ENCODE results near the gene AGMO.

The AGMO gene

DNA sequence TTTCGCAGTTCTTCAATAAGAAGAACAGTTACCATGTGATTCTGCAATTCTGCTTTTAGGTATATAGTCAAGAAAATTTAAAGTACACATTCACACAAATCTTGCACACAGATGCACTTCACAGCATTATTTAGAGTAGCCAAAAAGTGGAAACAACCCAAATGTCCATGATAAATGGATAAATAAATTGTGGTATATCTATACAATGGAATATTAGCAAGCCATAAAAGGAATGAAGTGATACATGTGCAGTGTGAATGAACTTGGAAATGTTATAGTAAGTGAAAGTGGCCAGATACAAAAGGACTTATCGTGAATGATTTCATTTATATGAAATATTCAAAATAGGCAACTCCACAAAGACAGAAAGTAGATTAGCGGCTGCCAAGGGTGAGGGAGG, 109.1 kb downstream of the AGMO start:
- DNase-seq, result no peak

DNA sequence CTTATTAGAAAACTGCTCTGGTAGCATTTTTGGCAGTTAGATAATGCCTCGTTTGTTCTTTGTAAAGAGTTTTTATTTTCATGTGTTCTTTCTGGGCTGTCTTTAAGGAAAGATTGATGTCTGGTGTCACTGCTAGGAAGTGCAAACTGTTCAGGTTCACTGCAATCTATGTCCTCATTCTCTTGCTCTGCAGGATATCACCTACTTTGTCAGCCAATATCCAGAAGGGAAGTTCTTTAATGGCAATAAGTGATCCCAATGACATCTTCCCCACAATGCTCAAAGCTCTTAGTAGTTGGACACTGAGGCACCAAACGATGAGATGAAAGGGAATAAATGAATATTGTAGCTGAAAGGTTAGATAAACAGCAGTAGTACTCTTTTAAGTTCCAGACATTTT, 115.1 kb downstream of the AGMO start:
- DNase-seq, result no peak

DNA sequence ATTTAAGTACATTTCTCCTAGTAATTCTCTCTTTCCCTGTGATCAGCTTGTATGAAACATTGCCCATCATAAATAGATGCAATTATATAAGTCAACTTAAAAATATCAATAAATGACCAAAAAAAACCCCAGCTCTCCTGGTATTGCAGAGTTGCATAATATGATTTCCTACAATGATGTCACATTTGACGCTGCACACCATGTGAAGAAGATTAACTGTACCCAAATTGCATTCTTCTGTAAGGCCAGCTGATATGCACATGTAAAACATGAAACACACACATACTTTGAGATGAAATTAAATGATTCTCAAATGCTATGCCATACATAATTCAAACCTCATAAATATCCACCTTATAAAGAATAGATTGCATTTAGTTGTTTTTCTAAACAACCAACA, 115.5 kb downstream of the AGMO start:
- DNase-seq, result no peak

DNA sequence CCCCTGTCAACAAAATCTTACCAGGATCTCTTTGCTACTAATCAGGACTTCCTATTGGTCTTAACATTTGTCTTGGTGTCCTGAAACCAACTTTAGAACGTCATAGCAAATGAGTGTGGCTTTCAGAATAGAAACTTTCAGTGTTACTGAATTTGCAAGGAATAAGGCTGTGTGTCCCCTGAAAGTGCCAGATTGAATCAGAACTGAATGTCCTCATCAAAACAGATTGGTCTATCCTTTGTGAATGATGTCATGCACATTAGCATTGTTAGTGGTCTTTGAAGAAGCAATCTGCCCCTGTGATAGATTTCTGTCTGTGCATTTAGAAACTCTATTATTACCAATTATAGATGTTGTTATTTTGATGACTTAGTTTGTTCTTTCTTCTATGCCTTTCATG, 119.9 kb downstream of the AGMO start:
- DNase-seq, result no peak

DNA sequence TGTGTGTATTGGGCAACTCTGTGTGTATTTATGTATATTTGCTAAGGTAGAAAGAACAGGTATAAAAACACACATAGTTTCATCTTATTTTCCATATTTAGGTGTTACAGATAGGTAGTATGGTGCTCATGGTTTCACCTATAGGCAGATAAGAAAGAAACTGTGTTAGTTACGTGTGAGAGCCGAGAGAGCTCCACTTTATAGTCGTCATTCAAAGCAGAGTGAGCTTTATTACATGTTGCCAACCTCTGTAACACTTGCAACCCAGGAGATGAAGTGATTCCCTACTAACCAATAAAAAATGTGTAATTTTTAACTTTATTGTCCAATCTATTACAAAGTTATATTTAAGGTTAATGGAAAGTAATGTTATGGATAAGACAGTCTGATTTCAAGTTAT, 121.3 kb downstream of the AGMO start:
- DNase-seq, result no peak

DNA sequence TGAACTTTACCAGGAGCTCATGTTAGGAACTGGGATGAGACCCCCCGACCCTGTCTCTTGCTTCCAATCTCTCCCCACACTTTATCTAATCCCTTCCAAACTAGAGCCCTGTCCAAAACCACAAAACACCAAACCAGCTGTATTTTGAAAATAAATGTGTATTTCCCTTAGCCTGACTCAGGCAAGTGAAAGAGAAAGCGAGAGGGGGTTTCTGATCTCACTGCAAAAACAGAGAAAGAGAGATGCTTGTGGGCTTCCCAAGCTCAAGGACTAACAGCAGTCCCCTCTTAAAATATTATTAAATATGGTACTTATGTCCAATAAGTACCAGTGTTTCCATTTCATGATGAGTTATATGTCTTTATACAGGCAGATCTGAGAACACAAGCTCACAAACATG, 122.0 kb downstream of the AGMO start:
- no peak for DNase-seq

DNA sequence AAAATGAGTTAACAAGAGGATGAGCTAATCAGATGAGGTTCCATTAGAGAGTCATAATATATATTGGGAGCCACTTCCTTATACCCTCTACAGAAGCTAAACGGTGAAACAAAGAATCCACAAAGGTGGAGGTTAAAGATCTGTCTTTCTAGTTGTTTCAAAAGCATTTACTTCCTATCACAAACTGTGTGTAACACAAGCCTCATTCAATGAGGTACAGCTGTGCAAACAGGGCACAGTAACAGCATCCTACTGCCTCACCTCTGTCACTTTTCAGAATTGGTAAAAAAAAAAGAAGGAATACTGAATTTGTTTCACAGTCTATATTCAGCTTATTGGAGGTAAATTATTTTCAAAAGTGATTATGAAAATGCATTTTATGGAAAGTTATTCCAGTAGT, 128.7 kb downstream of the AGMO start:
- DNase-seq, result no peak

DNA sequence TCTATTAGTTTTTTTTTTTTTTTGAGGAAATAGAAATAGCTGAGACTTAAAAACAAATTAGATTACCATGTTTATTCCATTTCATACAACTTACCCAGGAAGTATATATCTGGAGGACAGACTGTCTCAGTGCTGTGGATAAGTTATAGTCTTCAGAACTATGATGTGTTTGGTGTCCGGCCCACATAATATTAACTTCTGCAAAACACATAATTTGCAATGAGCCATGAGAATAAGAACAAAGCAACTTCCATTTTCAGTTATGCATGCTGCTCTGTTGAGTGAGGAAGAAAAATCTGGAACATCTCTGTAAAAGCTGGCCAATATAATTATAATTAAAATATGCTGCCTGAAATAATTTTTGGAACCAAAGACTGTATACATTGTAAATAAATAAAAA, 130.9 kb downstream of the AGMO start:
- DNase-seq, result no peak

DNA sequence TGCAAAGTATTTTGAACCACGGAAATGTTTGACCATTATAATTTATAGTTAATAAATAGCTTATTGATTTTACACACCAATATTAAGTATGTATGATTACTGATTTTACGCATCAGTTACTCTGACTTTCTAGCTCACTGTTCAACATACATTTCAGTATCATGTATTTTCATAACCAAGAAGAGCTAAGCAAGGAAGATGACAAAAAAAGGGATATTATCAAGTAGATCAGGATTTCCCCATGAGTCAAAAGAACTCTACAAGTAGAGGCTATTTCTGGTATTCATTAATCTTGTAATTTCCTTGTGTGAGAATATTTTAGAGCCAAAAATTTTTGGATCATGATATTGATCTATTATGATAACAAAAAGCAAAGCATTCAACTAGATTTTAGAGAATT, 131.6 kb downstream of the AGMO start:
- no peak for DNase-seq

DNA sequence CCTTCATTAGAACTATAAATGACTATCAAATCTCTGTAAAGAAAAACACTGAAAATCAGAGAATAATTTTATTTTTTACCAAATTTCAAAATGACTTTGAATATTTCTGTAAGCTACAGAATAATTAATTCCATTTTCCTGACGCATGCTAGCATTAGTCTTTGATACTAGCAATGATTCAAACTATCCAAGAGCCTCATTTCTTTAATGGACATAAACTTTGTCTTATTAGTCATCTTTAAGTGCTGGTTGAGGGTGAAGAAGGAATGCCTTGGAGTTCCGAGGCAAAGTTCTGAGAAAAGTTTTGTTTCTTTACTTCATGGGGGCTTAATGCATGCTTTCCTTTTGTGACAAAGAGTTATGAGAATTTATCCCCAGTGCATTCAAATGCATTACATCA, 137.3 kb downstream of the AGMO start:
- no peak for DNase-seq

DNA sequence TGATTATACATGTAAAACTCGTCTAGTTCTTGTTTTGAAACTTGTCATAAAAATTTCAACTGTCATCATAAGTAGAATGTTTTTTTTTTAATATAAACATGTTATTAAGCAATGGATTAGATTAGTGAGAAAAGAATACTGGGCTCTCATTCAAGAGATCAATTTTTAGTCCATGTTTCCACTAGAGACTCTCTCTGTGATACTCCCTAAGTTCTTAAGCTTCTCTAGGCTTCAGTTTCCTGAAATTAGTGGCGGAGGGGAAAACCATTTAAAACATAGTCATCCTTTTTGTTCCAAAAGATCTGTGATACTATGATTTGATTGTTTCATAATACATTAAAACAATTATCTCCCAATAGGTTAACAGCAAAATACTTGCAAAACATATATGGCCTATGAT, 142.2 kb downstream of the AGMO start:
- DNase-seq, result no peak

DNA sequence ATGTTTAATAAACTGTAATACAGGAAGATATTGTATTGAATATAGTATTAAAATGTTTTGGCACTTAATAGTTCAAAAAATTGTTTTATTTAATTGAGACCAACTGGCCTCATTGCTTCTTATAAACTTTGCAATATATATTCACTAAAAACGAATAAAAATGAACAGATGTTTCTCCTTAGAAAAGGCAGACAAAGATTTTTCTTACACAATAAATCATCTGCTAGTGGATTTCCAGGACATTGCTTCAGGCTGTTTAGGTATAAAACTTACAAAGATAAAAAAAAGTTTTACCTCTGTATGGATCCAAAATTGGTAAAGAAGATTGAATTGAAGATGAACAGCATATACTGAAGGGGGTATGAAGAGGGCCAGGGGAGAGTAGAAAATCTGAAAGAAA, 143.6 kb downstream of the AGMO start:
- no peak for DNase-seq

DNA sequence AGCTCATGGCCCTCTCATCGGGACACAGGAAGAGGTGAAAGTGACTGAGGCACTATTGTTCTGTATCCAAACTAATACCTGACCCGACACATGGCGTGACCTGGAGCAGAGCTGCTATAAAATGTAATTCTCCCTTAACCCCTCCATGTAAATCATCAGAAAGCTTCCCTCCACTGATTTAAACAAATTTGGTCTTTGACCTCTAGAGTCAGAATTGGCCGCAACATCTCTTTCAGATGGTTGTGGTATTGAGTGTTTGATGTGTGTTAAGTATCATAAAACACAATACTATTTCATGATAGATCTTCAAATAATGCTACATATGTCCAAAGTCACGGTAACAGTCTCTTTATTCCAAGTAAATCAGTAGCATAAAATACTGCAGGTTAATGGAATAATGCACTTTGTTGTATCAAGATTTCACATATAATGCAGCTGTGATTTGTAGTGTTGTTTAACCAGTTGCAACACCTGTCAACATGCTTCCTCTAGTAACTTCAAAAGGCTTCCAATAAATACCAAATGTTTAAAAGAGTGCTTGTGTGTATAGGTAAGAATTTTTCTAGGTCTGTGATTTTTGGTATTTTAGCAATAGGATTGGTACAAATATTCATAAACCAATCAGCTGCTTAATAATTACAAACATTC, 144.3 kb downstream of the AGMO start:
- no peak for DNase-seq

DNA sequence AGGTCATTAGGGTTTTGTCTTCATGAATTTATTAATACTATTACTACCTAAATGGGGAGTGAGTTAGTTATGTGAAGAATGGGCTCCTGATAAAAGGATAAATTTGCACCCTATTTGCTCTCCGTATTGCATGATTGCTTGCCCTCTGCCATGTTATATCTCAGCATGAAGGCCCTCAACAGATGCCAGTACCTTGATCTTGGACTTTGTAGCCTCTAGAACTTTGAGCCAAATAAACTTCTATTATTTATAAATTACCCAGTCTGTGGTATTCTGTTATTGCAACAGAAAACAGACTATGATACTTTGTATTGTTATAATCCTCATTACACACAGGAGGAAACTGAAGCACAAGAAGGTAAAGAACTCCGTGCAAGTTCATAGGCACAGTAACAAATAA, 150.8 kb downstream of the AGMO start:
- no peak for DNase-seq

DNA sequence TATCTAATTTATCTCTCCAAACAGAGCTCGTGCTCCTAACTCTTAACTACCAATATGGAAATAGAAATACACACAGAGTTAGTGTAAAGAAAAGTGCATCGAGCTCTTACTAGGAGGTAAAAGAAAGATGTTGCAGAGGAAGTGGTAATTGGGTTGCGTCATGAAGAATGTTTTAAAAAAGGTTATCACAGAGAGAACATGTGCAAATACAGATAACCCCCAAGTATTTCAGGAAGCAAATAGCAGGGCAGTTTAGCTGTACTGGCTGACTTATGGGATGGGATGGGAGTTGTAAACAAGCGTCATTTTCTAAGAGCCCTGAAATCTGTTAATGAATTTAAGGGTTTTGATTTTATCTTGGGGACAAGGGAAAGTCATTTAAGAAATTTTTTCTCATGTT, 153.9 kb downstream of the AGMO start:
- DNase-seq, result no peak

DNA sequence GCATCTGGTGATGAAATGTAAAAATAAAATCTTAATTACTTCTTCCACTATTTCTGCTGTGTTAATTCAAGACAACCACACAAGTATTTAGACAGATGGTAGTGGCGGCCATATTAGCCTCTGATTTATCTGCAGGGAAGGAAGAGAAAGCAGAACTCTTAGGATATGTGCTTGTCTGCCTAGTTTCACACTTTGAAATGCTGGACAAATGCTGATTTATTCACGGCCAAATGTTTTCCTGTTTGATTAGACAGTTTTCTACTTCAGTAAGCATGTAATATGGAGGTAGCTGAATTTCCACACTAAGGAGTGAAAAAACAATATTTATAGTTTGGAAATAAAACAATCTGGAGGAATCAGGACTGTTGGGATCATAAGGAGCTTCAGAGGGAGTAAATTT, 158.1 kb downstream of the AGMO start:
- DNase-seq, result no peak

DNA sequence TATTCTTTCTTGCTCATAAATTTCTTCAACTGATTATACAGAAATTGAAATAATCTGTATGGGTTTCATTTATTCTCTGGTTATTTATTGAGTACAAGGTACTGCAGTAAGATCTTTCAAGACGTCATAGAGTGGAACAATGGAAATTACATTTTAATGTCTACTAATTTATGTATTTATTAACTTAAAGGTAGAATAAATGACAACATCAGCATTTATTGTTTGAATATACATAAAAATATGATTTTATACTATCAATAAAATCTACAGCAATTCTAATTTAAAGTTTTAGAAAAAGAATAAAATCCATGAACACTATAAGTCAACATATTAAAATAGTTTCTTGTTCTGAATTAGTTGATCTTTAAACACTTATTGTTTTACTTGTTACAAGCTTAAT, 158.5 kb downstream of the AGMO start:
- no peak for DNase-seq

DNA sequence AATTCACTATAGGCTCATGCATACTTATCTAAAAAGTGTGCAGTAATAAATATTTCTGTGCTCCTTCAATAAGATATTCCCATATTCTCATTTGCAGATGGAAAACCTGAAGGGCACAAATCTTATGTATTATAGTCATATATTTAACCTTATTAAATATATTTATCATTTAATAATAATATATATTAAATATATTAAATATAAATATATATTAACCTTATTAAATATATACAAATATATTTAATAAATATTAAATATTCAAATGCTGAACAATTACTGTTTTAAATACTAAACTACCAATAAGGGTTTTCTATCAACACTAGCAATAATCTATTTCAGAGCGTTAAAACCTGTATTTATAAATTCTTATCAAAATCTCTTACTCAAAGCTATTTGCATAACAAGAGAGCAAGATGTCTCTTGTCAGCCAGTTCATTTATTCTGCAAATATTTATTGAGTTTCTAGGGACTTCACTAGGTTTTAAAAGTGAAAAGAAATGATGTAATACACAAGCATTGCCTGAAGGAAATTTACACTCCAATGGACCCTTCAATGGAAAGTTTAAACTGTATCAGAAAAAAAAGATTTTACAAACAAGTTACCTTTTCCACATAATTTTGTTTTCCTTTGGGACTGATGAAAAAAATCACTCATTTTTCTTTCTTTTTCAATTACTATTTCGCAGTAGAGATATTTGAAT, 159.2 kb downstream of the AGMO start:
- DNase-seq, result no peak

DNA sequence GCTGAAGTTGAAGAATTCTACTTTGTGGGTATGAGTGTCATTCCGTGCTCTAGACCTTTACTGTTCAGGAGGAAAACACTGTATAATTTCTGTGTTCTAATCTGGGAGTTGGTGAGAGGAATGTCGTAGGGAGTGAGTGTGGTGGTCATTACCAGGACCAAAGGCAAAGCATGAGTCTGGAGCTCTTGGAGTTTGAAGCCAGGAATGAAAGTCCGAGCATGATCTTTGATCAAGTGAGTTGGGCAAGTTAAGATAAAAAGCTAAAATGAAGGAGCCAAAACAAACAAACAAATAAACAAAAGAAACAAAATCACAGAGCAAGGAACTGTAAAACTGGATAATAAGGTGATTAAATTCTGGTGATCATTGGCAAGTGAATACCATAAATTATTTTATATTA, 161.4 kb downstream of the AGMO start:
- no peak for DNase-seq

DNA sequence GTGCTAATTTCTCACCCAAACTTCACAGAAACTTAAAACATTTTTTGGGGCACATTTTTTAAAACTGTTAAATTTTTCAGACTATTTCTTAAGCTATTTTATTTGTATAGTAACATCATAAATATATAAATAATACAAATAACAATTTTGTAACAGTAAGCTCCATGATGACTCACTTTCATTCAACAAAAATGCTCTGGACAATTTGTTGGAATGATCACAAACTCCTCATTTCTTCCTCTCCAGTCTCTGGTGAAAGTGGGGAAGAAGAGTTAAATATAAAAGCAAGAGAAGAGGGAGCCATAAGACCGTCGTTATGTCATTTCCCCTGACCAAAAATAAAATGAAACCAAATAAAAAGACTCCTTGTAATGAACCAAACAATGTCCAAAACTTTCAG, 162.4 kb downstream of the AGMO start:
- no peak for DNase-seq

DNA sequence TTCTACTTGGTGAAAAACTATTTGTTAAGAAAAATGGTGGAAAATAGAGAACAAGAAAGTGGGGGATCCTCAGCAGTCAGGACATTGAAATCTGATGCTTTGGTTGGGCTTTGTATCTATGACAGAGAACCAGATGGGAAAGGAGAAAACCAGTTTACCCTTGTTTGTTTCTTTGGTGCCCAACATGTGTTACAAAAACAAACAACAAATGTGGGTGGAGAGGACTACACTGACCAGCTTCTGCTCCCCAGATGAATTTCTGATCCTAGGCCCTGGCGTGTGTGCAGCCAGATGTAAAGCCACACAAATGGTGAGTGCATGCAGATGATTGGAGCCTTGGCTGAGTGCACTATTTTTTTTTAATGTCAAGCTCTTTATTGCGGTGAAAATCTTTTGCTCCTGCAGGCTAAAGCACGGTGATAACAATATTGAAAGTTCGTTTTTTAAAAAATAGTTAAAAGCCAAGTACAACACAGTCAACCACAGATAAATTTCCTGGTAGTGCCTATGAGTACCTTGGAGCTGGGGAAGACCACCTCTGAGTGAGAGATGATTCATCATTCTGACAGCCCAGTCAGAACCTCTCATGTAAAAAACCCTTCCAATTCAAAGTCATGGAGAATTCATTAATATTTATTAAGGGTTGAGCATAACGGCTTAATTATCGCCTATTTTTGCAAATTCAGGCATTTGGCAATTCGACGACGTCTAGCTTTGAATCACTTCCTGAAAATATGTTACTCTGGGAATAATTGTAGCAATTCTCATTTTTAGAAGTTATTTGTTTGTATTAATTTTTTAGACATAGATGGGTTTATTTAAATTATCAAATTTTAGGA, 163.7 kb downstream of the AGMO start:
- no peak for DNase-seq

DNA sequence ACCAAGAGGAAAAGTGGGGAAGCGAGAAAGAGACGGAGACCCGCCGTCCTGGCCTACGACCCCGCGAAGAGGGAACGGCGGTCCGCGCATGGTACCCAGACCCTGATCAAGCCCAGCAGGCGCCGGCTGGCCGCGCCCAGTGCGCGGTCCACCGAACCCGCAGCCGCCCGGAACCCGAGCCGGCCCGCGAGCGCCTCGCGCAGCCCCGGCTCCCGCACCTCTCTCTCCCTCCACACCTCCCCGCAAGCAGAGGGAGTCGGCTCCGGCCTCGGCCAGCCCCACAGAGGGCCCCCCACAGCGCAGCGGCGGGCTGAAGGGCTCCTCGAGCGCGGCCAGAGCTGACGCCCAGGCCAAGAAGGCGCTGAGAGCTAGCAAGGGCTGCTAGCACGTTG, 164.7 kb downstream of the AGMO start:
- DNase-seq, result no peak

DNA sequence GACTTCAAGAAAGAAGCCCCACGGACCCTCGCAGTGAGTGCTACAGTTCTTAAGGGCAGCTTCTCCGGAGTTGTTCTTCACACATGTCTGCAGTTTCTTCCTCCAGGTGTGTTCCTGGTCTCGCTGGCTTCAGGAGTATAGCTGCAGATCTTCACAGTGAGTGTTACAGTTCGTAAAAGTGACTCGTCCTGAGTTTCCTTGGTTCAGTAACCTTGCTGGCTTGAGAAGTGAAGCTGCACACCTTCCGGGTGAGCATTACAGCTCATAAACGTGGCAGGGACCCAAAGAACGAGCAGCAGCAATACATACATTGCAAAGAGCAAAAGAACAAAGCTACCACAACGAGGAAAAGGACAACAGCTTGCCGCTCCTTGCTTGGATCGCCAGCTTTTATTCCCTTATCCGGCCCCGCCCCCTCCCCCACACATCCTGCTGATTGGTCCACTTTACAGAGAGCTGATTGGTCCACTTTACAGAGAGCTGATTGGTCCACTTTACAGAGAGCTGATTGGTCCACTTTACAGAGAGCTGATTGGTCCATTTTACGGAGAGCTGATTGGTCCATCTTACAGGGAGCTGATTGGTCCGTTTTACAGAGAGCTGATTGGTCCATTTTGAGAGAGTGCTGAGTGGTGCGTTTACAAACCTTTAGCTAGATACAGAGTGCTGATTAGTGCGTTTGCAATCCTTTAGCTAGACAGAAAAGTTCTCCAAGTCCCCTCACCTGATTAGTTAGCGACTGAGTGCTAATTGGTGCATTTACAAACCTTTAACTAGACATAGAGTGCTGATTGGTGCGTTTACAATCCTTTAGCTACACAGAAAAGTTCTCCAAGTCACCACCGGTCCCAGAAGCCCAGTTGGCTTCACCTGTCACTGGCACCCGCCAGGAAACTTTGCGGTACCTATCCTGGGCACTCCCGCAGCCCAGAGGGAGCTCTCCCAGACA, 165.3 kb downstream of the AGMO start:
- no peak for DNase-seq

Data from C1 segment of cervical spinal cord (tissue), 14 donors.